ENCODE measurements around the gene FAM76B.
"Not testable (repeated sequence)": the region's sequence is repeated elsewhere in the genome, so short reads cannot be mapped to it uniquely, and the experiment has no call there.

The FAM76B gene

DNA sequence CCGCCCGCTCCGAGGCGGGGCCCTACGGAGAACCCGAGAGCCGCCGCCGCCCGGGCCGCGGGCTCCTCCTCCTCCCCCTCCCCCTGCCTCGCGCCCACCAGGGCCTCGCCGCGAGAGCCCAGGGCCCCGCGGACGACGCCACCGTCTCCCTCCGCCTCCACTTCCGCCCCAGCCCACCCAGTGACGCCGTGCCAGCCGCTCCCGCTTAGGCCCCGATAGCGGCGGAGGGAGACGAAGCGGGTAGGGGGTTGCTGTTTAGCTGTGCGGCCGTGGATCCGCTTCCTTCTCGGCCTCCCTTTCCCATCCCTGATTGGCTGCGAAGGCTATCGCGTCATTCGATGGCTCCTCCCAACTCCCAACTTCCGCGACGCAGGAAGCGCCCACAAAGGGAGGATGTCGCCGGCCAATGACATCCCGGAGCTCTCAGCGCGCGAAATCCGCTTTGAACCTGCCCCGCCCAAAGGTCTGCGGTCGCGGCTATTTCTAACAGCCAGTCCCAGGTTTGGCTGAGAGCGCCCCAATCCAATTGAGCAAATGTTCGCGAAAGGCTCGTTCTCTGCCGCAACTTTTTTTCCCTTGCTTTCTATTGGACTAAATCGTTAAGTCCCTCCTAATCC is at the start of gene FAM76B:
Gene FAM76B (minus strand): TSS at position 277 of the 617 bp plus-strand sequence. CDS start 304 bp downstream, outside the sequence.
- DNase-seq, result peak; percentile 100

DNA sequence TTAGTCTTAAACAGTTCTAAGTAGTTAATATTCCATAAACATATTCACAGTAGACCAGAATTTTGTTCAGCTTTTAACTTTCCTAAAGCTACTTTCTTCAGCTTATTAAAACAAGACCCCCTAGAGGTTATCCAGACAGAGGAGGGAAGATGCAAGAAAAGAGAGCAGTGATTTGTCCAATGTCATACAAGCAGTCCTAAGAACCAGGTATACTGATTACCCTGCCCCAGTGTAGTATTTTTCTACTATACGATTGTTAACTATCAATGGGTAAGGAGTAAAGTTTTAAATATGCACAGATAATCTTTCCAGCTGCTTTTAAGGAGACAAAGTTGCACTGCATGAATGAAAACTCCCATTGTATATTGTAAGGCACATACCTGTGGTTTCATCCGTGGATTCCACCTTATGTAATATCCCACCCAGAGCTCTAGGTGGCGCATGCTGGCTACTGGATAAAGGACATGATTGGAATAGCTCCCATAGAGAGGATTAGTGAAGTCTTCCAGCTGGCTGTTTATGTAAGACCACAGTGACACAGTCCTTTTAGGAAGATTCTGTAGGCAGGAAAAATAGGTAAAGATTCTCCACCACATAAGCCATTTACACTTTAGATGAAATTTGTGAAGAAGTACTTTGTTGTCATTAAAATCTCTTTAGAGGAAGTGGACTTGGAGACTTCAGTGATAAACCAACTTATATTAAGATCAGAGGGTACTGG is 46.3 kb upstream of the FAM76B start:
- peak; percentile 79 for DNase-seq

DNA sequence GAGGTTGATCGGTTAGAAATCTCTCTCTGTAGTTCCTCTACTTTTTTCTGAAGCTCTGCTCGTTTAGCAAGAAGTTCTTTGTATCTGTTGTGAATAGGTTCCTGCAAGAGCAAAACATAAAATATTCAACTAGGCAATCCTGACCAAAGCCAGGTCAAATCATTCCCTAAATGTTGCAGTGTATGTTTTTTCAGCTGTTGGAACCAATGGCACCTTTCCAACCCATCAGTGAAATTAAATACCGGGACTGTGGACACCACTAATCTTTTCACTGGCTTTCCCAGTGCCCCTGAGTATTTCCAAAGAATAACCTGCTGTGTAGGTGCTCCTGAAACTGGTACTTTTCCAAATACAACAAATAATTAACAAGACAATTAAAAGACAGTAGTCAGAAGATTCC is 45.8 kb upstream of the FAM76B start:
- DNase-seq, result no peak

DNA sequence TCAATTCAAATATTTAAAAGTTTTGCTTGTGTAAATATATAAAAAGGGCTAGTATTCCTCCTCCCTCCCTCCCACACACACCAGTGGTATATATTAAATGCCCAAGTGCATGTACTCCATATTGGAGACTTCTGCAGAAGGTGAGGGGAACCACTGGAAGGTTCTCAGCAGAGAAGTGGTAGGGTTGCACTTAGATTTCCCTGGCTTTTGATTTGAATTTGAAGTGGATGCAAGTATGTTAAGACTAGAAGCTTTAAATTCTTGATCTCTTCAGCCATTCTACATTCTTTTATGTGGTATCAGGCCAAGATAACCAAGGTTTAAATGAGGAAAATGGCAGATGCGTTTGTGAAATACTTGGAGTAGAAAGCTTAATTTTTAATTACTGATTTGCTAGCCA is 43.8 kb upstream of the FAM76B start:
- DNase-seq, result no peak

DNA sequence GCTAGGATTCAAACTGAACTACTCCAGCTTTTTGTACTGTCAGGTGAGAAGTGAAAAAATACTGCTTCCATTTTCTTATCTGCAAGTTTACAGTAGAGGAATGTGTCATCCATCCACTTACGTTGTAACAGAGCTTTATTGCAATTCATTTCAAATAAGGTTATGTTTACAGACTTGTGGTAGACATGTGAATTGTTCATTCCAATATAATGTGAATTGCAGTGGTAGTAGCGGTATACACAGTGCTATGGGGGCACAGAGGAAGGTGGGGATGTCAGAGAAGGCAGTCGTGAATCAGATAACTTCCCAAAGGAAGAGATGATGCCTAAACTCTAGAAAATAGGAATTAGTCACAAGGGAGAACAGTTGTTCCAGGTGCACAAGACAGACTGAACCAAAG is 43.2 kb upstream of the FAM76B start:
- DNase-seq, result no peak

DNA sequence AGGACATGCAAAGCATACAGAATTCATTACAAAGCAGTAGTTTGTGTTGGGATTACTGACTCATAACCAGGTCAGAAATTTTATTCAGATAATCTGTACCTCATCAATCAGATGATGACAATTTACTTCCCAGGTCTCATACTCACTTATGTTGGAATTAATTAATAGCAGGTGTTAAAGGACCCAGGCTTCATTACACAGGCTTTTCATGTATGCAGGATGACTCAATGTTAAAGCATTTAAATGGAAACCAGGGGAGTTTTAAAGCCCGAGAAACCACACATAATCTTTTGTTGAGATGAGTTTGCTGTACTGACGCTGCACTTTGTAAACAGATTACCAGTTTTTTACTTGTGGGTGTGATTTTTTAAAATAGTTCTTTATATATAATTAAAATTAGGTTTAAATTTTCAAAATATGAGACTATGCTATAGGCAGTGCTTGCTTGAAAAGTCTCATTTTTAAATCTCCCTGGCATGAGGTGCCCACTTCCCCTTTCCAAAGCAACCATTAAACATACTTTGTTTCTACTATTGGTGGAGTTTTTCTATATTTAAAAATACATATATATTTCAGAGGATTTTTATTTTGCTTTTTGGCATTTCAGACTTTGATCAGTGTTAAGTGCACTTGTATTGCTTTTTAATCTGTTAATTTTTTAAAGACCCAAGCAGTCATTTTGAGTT is 41.8 kb upstream of the FAM76B start:
- DNase-seq, result peak; percentile 19

DNA sequence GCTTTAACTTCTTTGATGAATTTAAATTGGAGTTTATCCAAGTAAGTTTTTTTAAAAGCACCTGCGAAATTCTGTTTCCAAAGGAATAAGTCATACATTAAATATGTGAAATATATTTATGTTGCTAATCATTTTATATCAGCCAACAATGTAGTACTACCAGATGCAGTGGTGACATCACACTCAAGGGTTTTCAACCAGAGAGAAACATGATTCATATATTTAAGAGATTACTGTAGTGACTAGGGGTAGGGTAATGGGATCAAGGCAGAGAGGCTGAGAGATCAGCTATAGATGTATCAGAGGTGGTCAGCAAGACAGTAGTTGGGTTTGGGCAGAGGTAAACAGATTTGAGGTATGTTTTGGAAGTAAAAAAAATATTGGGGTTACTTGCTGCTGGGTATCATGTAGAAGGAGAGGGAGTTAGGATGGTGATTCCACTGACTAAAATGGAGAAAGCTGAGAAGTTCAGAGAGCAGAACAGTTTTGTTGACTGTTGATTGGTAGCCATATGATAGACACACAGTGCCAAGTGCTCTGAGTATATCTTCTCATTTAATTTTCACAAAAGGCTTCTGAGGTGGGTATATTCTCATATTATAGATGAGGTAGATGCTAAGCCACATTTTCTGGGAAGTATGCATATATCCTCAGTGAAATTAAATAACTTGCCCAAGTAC is 40.1 kb upstream of the FAM76B start:
- DNase-seq, result no peak

DNA sequence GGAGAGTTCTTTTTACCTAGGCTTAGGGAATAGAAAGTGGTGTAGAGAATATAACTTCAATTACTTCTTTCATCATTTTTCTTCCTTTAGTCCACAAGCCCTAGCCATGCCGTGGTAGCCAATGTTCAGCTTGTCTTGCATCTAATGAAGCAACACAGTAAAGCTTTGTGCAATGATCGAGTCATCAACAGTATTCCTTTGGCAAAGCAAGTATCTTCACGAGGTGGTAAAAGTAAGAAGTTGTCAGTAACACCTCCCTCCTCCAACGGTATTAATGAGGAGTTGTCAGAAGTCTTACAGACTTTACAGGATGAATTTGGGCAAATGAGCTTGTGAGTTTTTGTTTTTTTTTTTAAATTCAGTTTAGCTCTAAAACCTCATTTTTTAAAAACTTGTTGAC is 38.1 kb upstream of the FAM76B start:
- no peak for DNase-seq

DNA sequence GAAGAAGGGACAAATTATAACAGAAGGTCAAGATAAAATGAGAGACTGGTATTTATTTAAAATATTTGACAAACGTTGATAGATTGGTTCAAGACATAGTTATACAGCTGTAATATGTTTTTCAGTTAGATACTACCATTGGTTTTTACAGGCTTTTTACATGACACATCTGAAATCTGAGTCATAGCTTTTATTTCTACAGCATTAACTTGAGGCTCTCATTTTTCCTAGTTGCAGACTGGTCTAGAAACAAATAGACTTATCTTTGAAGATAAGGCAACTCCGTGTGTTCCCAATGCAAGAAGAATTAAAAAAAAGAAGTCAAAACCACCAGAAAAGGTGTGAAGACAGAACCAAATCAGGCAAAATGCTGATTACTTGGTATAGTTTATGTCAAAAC is 32.1 kb upstream of the FAM76B start:
- DNase-seq, result no peak

DNA sequence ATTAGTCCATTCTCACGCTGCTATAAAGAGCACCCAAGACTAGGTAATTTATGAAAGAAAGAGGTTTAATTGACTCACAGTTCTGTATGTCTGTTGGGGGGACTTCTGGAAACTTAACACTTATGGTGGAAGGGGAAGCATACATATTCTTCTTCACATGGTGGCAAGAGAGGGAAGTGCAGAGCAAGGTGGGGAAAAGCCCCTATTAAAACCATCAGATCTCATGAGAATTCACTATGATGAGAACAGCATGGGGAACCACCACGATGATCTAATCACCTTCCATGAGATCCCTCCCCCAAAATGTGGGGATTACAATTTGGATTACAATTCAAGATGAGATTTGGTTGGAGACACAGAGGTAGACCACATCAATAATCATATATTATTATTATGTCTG is 26.5 kb upstream of the FAM76B start:
- DNase-seq, result no peak

DNA sequence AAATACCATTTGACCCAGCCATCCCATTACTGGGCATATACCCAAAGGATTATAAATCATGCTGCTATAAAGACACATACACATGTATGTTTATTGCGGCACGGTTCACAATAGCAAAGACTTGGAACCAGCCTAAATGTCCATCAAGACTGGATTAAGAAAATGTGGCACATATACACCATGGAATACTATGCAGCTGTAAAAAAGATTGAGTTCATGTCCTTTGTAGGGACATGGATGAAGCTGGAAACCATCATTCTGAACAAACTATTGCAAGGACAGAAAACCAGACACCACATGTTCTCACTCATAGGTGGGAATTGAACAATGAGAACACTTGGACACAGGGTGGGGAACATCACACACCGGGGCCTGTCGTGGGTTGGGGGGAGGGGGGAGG is 21.5 kb upstream of the FAM76B start:
- DNase-seq, result not testable (repeated sequence)

DNA sequence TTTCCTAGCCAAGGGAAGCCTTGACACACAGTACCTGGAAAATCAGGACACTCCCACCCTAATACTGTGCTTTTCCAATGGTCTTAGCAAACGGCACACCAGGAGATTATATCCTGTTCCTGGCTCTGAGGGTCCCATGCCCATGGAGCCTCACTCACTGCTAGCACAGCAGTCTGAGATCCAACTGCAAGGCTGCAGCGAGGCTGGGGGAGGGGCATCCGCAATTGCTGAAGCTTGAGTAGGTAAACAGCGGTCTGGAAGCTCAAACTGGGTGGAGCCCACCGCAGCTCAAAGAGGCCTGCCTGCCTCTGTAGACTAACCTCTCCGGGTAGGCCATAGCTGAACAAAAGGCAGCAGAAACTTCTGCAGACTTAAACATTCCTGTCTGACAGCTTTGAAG is 16.9 kb upstream of the FAM76B start:
- not testable (repeated sequence) for DNase-seq

DNA sequence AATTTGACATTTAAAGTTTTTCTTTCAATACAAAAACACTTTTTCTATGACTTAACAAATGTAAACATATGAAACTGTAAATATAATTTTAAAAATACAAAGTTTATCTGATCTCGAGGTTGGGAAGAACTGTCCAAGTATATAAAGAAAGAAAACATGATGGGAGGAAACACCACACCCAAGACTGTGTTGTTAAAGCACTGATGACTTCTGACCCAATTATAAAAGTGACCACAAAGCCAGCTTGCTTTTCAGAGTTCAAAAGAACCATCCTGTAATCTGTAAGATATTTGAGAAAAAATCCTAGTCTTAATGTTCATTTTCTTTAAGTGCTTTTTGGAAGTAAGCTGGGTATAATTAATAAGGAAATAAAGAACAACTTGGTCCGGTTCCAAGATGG is 16.3 kb upstream of the FAM76B start:
- DNase-seq, result no peak

DNA sequence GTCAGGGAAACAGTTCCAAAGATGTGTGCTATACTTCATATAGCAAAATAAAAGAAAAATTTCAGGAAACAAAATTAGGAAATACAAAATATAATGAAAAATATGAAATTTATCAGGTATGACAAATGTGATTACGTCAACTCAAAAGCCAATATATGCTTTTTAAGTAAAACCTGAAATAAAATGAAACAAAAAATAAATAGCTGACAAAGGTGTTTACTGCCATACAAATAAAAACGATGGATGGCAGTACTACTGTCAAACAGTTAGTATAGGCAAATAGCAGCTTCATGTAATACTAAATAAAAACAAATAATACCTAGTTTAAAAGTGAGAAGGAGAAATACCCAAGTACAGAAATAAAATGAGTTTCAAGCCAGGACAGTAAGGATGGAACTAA is 14.4 kb upstream of the FAM76B start:
- no peak for DNase-seq

DNA sequence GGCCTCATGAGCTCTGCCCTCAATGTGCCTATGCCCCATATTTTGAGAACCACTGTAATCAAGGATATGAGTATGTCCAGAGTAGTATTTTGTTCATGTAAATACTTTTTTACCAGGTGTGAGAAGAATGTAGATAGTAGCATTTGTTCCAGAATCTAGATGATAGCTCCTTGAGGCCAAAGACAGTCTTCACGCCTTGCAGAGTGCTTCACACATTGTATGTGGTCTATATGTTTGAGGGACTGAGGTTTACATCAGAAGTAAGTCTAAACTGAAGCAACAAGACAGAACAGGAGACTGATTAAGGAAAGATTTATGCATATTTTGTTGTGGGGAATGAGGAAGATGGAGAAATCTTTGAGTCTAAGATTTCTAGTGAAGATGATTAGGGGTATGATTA is 13.2 kb upstream of the FAM76B start:
- no peak for DNase-seq

DNA sequence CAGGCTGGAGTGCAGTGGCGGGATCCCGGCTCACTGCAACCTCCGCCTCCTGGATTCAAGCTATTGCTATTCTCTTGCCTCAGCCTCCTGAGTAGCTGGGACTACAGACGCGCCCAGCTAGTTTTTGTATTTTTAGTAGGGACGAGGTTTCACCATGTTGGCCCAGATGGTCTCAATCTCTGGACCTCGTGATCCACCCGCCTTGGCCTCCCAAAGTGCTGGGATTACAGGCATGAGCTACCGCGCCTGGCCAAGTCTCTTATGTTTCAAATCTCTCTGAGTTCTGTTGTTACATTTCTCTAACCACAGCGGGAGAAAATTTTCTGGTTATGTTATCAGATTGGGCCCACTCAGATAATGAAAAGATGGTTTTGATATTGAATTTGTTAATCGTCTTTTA is 10.9 kb upstream of the FAM76B start:
- peak; percentile 15 for DNase-seq

DNA sequence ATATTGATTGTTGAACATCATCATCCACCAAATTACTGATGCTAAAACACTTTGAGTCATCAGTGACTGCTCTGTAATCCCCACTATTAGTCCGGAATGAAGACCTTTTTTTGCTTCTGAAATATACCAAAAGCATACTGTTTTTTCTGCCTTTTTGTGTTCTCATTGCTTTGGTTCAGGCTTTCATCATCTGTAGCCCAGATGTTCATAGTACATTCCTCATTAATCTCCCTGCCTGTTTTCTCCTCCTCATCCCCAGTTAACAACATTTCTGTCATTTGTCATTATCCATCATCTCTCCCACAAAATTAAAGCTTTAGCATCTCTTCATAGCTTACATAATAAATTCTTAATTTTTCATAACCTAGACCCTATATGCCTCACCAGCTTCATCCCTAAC is 10.0 kb upstream of the FAM76B start:
- no peak for DNase-seq

DNA sequence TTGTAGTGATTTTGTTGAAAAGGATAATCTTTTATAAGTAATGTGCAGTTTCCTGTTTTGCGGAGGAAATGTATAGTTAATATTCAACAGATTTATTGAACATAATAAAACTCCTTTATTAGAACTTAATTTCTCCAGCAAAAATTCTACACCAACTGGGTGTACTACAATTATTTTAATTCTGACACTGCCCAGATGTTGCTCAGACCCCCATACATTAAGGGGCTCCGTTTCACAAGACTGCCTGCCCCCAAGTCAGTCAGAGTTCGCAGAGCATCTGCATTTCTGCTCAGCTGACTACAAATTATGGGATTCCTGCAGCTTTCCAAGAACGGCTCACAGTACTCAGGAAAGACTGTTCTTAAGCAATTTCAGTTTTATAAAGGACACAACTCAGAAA is 6.9 kb upstream of the FAM76B start:
- no peak for DNase-seq

DNA sequence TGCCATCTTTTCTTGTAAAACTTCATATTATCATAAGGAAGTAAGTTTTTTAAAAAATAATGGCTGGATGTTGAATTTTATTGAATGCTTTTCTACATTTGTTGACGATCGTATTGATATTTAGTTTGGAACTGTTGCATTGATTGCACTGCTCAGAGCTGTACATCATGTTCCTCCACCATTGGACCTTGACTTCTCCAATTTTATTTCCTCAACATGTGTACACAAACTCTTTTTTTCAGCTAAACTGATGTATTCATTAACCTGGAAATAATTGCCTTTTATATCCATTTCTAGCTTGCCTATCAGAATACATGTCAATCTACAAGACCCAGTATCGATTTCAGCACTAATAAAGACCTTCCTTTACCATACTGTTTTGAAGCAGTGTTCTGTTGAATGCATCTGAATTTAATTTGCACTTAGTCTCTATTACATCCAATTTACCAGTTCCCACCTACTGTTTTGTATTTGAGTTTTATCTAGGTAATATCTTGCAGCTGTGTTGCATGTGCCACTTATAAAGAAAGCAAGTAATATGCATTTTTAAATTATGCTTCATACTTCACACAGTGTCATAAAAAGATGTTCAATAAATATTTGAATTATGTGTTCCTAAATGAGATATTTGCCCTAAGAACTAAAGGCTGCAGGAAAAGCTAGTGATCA is 6.2 kb upstream of the FAM76B start:
- no peak for DNase-seq

DNA sequence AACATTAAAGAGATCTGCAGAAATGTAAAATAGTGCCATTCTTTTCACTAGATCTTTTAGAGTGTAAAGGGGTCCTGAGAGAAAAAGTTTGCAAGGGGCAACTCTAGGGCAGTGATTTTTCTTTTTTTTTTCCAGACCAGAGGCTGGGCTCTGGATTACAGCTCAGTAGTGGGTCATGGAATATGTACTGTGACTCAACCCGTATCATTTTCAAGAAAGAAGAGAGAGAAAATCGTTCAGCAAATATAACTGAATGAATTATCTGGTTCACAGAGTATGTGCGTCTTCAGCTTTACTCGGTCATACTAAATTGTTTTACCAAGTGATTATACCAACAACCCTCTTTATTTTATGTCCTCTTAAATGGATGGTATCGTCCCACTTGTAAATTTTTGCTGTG is 4.5 kb upstream of the FAM76B start:
- no peak for DNase-seq

DNA sequence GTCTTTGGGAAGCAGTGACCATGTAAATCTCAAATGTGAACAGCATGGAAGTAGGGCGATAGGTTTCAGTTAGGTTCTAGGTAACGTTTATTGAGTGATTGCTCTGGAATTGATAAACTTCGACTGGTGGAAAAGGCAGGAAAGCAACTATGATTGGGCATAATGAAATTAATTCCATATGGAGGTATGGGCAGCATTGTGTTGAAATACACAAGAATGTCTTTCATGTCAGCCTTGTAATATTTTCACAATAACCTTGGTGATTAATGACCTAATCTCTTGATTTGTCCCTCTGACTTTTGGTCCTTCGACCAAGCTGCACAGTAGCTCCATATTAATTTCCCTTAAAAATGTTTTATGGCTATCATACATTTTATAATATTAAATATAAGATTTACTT is 3.5 kb upstream of the FAM76B start:
- no peak for DNase-seq

DNA sequence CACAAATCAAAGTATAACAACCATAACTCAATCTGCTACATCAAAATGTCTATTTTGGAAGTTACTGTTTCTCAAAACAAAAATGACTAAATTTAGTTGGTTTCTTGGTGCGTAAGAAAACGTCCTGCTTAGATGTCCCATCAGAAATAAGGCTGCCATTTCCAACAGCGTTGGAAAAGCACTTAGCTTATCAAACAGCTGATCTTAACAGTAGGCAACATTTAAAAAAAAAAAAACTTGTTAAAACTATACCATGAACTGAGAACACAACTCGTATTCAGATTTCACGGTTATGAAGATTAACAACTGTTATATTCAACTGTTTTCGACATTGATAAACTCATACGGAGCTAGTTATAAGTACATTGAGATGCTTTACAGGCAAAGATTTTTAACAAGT is 3.1 kb upstream of the FAM76B start:
- DNase-seq, result no peak

DNA sequence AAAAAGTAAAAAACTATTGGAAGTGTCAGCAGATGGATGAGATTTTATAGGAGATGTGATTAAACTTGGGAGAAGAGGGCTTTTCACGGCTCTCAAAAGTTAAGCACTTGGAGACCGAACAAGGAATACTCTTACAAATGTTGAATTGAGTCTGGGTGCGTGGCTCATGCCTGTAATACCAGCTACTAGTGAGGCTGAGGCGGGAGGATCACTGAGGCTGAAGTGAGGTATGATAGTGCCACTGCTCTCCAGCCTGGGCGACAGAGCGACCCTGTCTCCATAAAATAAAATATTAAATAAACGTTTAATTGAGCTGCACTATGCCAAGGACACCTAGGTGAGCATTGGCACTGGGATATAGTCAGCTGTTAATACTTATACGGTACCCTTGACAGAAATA is 2.6 kb upstream of the FAM76B start:
- no peak for DNase-seq

Data from hematopoietic multipotent progenitor cell treated with erythropoietin and hydrocortisone succinate and interleukin-3 and kit ligand, for 4 days (in vitro differentiated cells).